HepG2 (cell line): Measurements from ENCODE around the gene CATSPERD. TPM values are rescaled to one million over a fixed set of nuclear protein-coding genes. Genes with fewer than 3 reads are reported as not detected.

Experiments
- ATAC-seq: fragments of 200-7000 bp; cut with Tn5 transposase; 3 replicates; pipeline ENCODE4 v1.9.1; 2020; ENCODE audit warnings: mild to moderate bottlenecking, moderate library complexity
- BruUV-seq: library from RNA; stranded (reverse); fragments of 400-500 nt; replicated peaks from 2 replicates; lab custom pipeline; 2021; lab: Mats Ljungman, UMichigan
- CTCF ChIA-PET: fragments of 300-600 bp; formaldehyde crosslinking; extraction: SDS; loops from one replicate; lab custom pipeline; 2021; ENCODE audit warnings: low total read pairs, inconsistent platforms, low intra/inter-chr PET ratio; lab: Yijun Ruan, JAX
- POLR2A ChIA-PET: fragments of 350-600 bp; sonication (Branson Sonifier 250); formaldehyde crosslinking; loops from one replicate; lab custom pipeline; 2020; ENCODE audit warnings: antibody characterized with exemption, inconsistent platforms; lab: Yijun Ruan, JAX
- DNase-seq: peaks from one replicate; pipeline ENCODE4 v3.0.0-alpha.2; 2015; ENCODE audit warnings: low spot score
- FAIRE-seq: peaks from 3 replicates; lab custom pipeline; 2011; peaks lifted over from hg19 to GRCh38; lab: Jason Lieb, UNC
- H2AFZ ChIP-seq: one replicate; pipeline ENCODE4 v1.6.1; 2011; ENCODE audit warnings: low read length, inconsistent platforms
- H3K27ac ChIP-seq: fragments of 300-600 bp; 3 replicates; pipeline ENCODE4 v1.8.0; 2011; ENCODE audit warnings: mixed run types, mild to moderate bottlenecking, mixed read lengths, low read length, inconsistent platforms; ENCODE audit not compliant: insufficient read depth; ENCODE audit errors: extremely low read length
- H3K27me3 ChIP-seq, 2 experiments: fragments of 200-600 bp in 1 of 2; 2 replicates in 1 of 2; 3 replicates in 1 of 2; pipeline versions ENCODE4 v1.6.0 to v1.8.0; 2011; ENCODE audit warnings: low read length in 2 of 2, mild to moderate bottlenecking in 2 of 2, moderate library complexity in 2 of 2, inconsistent platforms in 1 of 2; ENCODE audit not compliant: insufficient read depth in 2 of 2, control insufficient read depth in 1 of 2
- H3K36me3 ChIP-seq, 2 experiments: fragments of 200-600 bp in 1 of 2; replicated peaks in 1 of 2; 2 replicates in 1 of 2; 3 replicates in 1 of 2; pipeline versions ENCODE4 v1.5.1 to v1.8.0; 2011; ENCODE audit warnings: low read length in 2 of 2, inconsistent platforms in 1 of 2; ENCODE audit not compliant: insufficient read depth in 2 of 2, control insufficient read depth in 1 of 2
- H3K4me1 ChIP-seq: 2 replicates; pipeline ENCODE4 v1.5.1; 2012; ENCODE audit warnings: low read length, inconsistent platforms; ENCODE audit not compliant: insufficient read depth
- H3K4me2 ChIP-seq: 2 replicates; pipeline ENCODE4 v1.6.0; 2011; ENCODE audit warnings: low read depth, low read length, inconsistent platforms
- H3K4me3 ChIP-seq, 3 experiments: fragments of 200-600 bp in 1 of 3; sonication (generic), shearing (Covaris generic) in 1 of 3; replicated peaks in 1 of 3; 2 replicates each; pipeline ENCODE4 v1.5.1; 2011 to 2016; ENCODE audit warnings: low read length in 3 of 3, inconsistent platforms in 2 of 3, low read depth in 2 of 3, mild to moderate bottlenecking in 2 of 3, control low read depth in 1 of 3, mixed read lengths in 1 of 3; ENCODE audit not compliant: insufficient read depth in 1 of 3
- H3K79me2 ChIP-seq: one replicate; pipeline ENCODE4 v1.6.1; 2011; ENCODE audit warnings: low read length, inconsistent platforms; ENCODE audit not compliant: insufficient read depth
- H3K9ac ChIP-seq: 2 replicates; pipeline ENCODE4 v1.6.0; 2011; ENCODE audit warnings: mild to moderate bottlenecking, low read depth, low read length, inconsistent platforms; ENCODE audit not compliant: insufficient read depth
- H3K9me3 ChIP-seq: 2 replicates; pipeline ENCODE4 v1.5.1; 2012; ENCODE audit warnings: mild to moderate bottlenecking, low read length
- H4K20me1 ChIP-seq: 2 replicates; pipeline ENCODE4 v1.6.0; 2011; ENCODE audit warnings: inconsistent platforms, mild to moderate bottlenecking, low read length, moderate library complexity; ENCODE audit not compliant: insufficient read depth
- ATF4 ChIP-seq, 2 experiments: fragments of 450-650 bp in 1 of 2; sonication (generic) in 1 of 2; formaldehyde crosslinking; IDR thresholded peaks; 2 replicates each; pipeline versions ENCODE4 v1.5.0 to v1.8.0; 2020 to 2022; ENCODE audit warnings: mild to moderate bottlenecking in 1 of 2, missing genetic modification reagents in 1 of 2
- CEBPB ChIP-seq: IDR thresholded peaks from 2 replicates; pipeline ENCODE4 v1.6.1; 2011; ENCODE audit warnings: low read depth, low read length, improper control_type of control experiment, borderline replicate concordance
- CEBPG ChIP-seq: IDR thresholded peaks from 2 replicates; pipeline ENCODE4 v1.6.1; 2016
- GABPB1 ChIP-seq: IDR thresholded peaks from 2 replicates; pipeline ENCODE4 v1.6.1; 2016; ENCODE audit warnings: mild to moderate bottlenecking, missing genetic modification reagents, moderate library complexity, missing compliant biosample characterization
- GATAD2A ChIP-seq: IDR thresholded peaks from 2 replicates; pipeline ENCODE4 v1.6.1; 2016
- MIER2 ChIP-seq: IDR thresholded peaks from 2 replicates; pipeline ENCODE4 v1.6.1; 2016; ENCODE audit warnings: missing biosample characterization, missing genetic modification reagents
- MTF2 ChIP-seq: sonication (generic); formaldehyde crosslinking; IDR thresholded peaks from 2 replicates; pipeline ENCODE4 v1.5.0; 2020; ENCODE audit warnings: missing genetic modification reagents, borderline replicate concordance
- NCOA1 ChIP-seq: sonication (generic); formaldehyde crosslinking; IDR thresholded peaks from 2 replicates; pipeline ENCODE4 v1.9.0; 2021; ENCODE audit warnings: missing genetic modification reagents
- ZFP90 ChIP-seq: sonication (generic); formaldehyde crosslinking; IDR thresholded peaks from 2 replicates; pipeline ENCODE4 v1.8.0; 2022; ENCODE audit warnings: missing genetic modification reagents, mild to moderate bottlenecking, inconsistent platforms, borderline replicate concordance
- ZNF350 ChIP-seq: sonication (generic); formaldehyde crosslinking; IDR thresholded peaks from 2 replicates; pipeline ENCODE4 v1.4.0; 2020; ENCODE audit warnings: mild to moderate bottlenecking, low read depth, missing genetic modification reagents, borderline replicate concordance
- ZNF362 ChIP-seq: sonication (generic); formaldehyde crosslinking; IDR thresholded peaks from 2 replicates; pipeline ENCODE4 v1.4.0; 2020; ENCODE audit warnings: missing genetic modification reagents, mild to moderate bottlenecking, borderline replicate concordance
- ZNF414 ChIP-seq: sonication (generic); formaldehyde crosslinking; IDR thresholded peaks from 2 replicates; pipeline ENCODE4 v1.5.0; 2020; ENCODE audit warnings: missing genetic modification reagents
- ZNF468 ChIP-seq: sonication (generic); formaldehyde crosslinking; IDR thresholded peaks from 2 replicates; pipeline ENCODE4 v1.8.0; 2022; ENCODE audit warnings: mild to moderate bottlenecking, moderate library complexity, missing genetic modification reagents
- ZNF770 ChIP-seq: sonication (generic); formaldehyde crosslinking; IDR thresholded peaks from 2 replicates; pipeline ENCODE4 v1.5.0; 2020; ENCODE audit warnings: mild to moderate bottlenecking, missing genetic modification reagents
- ZSCAN9 ChIP-seq: IDR thresholded peaks from 2 replicates; pipeline ENCODE4 v1.6.1; 2016; ENCODE audit warnings: borderline replicate concordance
- WGBS: methylation state at CpG from one replicate; pipeline ENCODE4 v1.1.6; 2017; ENCODE audit warnings: low lambda C conversion rate; 5-methylcytosine and 5-hydroxymethylcytosine counted together
- in situ Hi-C: cut with HindIII; loops from 2 replicates; pipeline ENCODE4 v1.10.0; 2017; ENCODE audit warnings: low pct_unique_long_range_greater_than_20kb; ENCODE audit not compliant: extremely low pct_ligation_motif_present
- intact Hi-C: fragments of 100-400 bp; cut with micrococcal nuclease; formaldehyde crosslinking; loops from one replicate; pipeline ENCODE4 v1.10.0; 2022; ENCODE audit not compliant: unreplicated experiment
- polyA plus RNA-seq, 8 experiments: library from polyadenylated mRNA; depleted of rRNA in 3 of 8; stranded (reverse) in 7 of 8; unstranded in 1 of 8; fragments of >200 nt; fragmentation: Illumina TruSeq in 4 of 8; extraction: Trizol in 4 of 8; gene quantifications; 2 replicates each; pipeline versions ENCODE4 v1.2.1 to v1.2.3, GENCODE V29; 2011 to 2016; ENCODE audit warnings: low read depth in 4 of 8, missing spikeins in 1 of 8, mixed read lengths in 1 of 8; ENCODE audit not compliant: insufficient read depth in 1 of 8
- total RNA-seq, 5 experiments: library from RNA; depleted of rRNA; stranded (reverse); fragments of >200 nt; fragmentation: Illumina TruSeq; extraction: Trizol; gene quantifications; 2 replicates each; pipeline ENCODE4 v1.2.3, GENCODE V29; 2016; ENCODE audit warnings: low read depth in 1 of 5

The CATSPERD gene
- total and polyA plus RNA-seq, 2 of the 13 experiments (the other 11 are each of a cell fraction or from before 2014, with no cell fraction given) = 0.04 TPM; not detected in 1

GRCh38 chr19:5809053-5809452, 88.6 kb downstream of the CATSPERD start:
- H3K9ac ChIP-seq = no peak overlapping the region
- DNase-seq (no peak), FAIRE-seq (no peak), ATAC-seq (no peak)
- no peaks in the 10 kb centered on the region for H3K9me3 ChIP-seq
- H3K4me3 ChIP-seq = no peak overlapping the region
- H3K79me2 ChIP-seq = no peaks in the 10 kb centered on the region
- ChIA-PET POLR2A (interaction anchor here (0.6 to 2.6 kb wide), 8 partner anchors 8 to 192 kb away, joined by 3 to 15 read pairs (median 4); partner anchors contain the start of genes DUS3L, NDUFA11 and VMAC), CTCF (no interaction called here)
- H3K27ac ChIP-seq = no peak overlapping the region
- no peak overlapping the region for H2AFZ ChIP-seq
- peak; percentile 84 for TF ChIP-seq CEBPG (CRISPR knock-in tag)
- peak; percentile 95 for TF ChIP-seq ZFP90 (CRISPR knock-in tag)
- TF ChIP-seq MTF2 (CRISPR knock-in tag) = no peak
- TF ChIP-seq ZSCAN9 (CRISPR knock-in tag) = no peak
- peak; percentile 37; the same call in 1 of the 2 replicates for TF ChIP-seq ZNF350
- peak; percentile 82 for TF ChIP-seq ZNF770
- TF ChIP-seq GATAD2A (CRISPR knock-in tag) = 0 out of 2 replicates have a peak, but pooled peaks have one; percentile 37
- TF ChIP-seq GABPB1 (CRISPR knock-in tag) = peak; percentile 33; the same call in 1 of the 2 replicates
- TF ChIP-seq CEBPB = peak; percentile 92
- no peak for TF ChIP-seq ZNF414 (CRISPR knock-in tag)
- no peak for TF ChIP-seq ZNF468 (CRISPR knock-in tag)
- TF ChIP-seq MIER2 (CRISPR knock-in tag) = no peak
- peak in 1 of 2 experiments; percentile 92; a peak in 2 of 4 replicates for TF ChIP-seq ATF4 (CRISPR knock-in tag; IDR thresholded peaks at IDR 0.05)
- no peak for TF ChIP-seq NCOA1 (CRISPR knock-in tag)
- TF ChIP-seq ZNF362 (CRISPR knock-in tag) = peak; percentile 68; the same call in 1 of the 2 replicates
- peaks cover 27% of the 10 kb centered on the region for H3K4me1 ChIP-seq
- no peaks in the 10 kb centered on the region for H3K27me3 ChIP-seq
- H3K4me2 ChIP-seq = no peak overlapping the region
- no peaks in the 10 kb centered on the region for H3K36me3 ChIP-seq
- intact Hi-C loops (loop anchor here (10.0 kb wide), 1 partner anchor 216 kb away; no protein-coding TSS in a partner anchor), in situ Hi-C loops (loop anchor here (5.0 kb wide), 1 partner anchor 83 kb away; no protein-coding TSS in a partner anchor)
- WGBS = 67% methylated on average over 9 of the region's 9 CpGs
- no TSS peak for BruUV-seq
- H4K20me1 ChIP-seq = no peaks in the 10 kb centered on the region
